NCI-H460 (cell line): ENCODE data around the gene COMMD3. TPM values are rescaled to one million over a fixed set of nuclear protein-coding genes. Genes with fewer than 3 reads are reported as not detected.

Experiments
- DNase-seq: peaks from one replicate; pipeline ENCODE4 v3.0.0-alpha.2; 2016; ENCODE audit warnings: low read depth; ENCODE audit errors: extremely low read depth
- total RNA-seq: library from RNA; depleted of rRNA; stranded (reverse); fragments of >200 nt; shearing (Covaris generic); gene quantifications from 2 replicates; pipeline ENCODE4 v1.2.3, GENCODE V29; 2014

The COMMD3 gene
- total RNA-seq, 1 experiment from 2014 or later: 35.6 TPM

DNA sequence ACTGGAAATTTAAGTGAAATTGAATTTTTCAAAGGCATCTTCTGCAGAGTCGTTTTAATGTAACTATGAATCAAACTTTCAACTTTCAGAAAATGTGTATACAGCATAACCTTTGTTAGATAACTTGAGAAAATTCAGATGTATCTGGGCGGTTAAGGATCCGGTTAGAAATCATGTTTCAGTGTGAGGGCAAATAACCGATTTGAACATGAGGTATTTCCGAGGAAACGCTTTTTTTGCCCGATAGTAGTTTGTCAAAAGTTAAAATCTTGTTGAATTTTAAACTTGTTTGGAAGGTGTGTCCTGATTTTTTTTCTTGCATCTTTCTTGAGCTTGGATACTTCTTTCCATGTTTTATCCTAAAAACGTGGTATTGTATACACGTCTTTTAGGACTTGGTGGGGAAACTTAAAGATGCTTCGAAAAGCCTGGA lies 3.4 kb downstream of the COMMD3 start:
- DNase-seq: no peak

DNA sequence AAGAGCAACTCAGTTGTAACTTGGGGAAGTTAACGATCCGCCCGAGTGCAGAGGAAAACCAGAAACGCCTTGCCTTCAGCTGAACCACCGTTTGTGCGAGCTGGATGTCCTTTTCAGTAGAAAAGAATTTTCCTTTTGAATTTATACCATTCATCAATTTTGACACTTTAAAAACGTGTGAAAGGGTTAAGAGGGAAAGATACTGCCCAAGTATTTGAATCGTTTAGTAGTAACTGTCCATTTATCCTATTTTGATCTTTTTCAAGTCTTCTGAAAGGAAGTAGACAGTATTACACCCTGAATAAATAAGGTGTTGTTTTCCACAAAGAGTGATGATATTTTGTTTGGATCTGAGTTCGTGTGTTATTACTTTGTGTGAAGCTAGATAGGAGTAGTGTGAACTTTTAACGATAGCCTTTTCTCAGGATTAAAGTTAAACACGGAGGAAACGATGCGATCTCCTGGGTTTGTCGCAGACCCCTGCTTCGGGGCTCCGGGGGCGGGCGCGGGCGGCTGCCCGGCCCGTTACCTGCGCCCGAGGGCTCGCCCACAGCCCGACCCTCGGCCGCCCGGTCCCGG lies 3.9 kb downstream of the COMMD3 start:
- no peak for DNase-seq

DNA sequence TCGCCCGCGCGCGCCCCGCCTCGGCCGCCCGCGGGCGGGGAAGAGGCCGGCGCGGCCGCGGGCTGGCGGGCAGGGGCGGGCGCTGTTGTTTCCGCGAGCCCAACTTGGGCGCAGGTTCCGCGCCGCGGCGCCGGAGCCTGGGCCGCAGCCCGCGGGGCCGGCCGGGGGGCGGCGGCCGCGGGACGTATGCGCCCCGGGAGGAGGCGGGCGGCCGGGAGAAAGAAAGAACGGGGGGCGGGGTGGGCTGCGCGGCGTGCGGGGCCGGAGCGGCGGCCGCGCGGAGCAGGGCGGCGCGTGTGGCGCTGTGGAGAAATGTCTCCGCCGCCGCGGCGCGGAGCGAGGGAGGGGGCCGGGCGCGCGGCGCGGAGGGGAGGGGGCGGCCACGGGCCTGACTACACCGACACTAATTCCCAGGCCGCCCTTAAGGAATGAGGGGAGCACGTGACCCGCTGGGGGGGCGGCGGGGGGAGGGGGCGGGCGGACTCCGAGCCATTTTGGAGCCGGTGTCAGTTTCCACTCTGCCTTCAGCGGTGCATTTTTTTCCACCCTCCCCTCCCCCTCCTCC lies 4.5 kb downstream of the COMMD3 start, which contains the start of gene BMI1:
Gene BMI1 (plus strand): TSS at position 509 of the 565 bp plus-strand sequence. CDS start 5,351 bp downstream, outside the sequence.
- DNase-seq: no peak

DNA sequence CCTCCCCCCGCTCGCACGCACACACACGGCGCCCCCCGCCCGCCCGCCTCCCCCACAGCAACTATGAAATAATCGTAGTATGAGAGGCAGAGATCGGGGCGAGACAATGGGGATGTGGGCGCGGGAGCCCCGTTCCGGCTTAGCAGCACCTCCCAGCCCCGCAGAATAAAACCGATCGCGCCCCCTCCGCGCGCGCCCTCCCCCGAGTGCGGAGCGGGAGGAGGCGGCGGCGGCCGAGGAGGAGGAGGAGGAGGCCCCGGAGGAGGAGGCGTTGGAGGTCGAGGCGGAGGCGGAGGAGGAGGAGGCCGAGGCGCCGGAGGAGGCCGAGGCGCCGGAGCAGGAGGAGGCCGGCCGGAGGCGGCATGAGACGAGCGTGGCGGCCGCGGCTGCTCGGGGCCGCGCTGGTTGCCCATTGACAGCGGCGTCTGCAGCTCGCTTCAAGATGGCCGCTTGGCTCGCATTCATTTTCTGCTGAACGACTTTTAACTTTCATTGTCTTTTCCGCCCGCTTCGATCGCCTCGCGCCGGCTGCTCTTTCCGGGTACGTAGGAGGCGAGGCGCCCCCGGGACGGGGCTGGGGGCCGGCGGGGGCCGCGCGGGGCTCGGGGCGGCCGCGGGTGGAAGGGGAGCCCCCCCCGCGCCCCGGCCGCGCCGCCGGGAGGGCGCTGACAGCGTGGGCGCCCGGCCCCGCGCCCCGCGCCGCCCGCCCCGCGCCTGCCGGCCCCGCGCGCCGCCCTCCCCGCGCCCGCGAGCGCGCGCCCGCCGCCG lies 5.2 kb downstream of the COMMD3 start:
- DNase-seq: no peak

DNA sequence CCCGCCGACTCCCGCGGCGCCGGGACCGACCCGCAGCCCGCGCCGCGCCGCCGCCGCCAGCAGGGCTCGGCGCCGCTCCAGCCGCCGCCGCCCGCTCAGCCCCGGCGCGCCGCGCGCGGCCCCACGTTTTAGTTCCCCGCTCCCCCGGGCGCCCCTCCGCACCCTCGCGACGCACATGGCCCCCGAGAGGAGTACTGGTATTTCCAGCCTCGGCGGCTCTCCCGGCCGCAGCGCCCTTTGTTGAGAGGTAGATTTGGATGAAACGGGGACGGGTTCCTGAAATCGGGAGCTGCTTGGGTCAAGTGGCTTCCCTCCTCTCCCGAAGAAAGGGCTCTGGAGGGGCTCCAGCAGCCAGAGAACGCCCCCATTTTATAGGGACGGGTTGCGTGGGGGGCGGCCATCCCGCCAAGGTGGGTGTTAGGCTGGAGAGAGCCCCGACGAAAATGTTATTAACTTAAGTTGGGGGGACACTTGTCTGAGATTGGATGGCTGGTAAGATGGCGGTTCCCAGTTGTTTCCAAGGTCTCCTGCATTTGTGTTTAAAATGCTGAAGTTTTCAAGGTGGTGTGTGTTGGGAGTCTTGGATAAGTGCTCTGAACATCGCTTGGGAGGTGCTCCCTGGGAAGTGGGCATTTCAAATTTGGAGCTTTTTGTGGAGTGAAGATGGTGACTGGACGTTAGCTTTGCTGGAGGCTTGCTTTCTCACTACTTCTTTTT lies 5.9 kb downstream of the COMMD3 start:
- DNase-seq: no peak

DNA sequence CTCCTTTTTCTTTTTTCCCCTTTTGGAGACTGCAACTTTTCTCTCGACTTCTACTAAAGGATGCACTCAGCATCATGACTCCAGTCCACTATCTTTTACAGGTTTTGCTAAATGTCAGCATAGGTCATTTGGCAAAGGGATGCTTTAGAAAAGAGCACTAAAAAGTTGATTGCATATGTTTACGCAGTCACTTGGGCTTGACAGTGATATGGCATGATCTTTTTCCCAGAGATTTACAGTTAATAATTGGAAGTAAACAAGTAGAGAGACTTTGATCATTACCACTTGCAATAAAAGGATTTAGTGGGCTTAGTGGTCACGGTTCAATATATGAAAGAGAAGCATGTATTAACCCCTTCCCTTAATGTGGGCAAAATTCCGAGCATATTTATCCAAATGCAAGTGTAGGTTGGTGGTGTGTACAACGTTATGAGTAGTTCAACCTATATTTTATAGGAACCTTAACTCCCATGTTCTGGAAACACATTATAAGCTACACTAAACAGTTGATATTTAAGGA lies 6.5 kb downstream of the COMMD3 start:
- no peak for DNase-seq

DNA sequence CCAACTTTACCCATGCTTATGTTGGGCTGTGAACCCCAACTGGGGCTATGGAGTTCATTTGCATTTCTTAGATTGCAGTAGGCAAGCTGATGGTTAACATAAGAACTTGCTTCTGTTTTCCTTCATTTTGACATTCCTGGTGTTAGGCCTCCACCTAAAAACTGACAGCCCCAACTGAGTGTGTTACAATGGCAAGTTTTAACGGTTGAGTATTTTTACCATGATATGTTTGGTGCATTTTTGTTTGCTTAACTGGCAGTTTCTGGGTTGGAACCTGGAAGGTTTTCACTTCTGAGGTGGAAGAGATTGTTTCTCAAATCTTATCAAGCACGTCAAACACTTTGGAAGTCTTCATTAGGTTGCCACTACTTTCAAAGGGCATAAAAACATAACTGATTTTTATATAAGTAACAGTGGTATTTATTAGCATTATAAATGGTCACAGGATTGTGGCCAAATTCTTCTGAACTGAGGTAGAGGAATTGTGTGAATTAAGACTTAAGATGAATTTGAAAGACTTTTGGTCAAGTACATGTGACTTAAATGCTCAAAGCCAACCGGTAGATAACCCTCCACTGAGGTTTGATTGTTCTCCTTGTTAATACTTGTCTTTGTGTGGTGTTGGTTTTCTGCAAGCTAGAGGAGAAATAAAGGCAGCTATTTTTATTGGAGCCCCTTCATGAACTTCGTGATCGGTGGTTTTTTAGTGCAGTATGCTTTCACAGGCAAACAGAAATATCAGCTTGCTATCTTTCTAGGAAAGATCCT lies 7.5 kb downstream of the COMMD3 start:
- no peak for DNase-seq

DNA sequence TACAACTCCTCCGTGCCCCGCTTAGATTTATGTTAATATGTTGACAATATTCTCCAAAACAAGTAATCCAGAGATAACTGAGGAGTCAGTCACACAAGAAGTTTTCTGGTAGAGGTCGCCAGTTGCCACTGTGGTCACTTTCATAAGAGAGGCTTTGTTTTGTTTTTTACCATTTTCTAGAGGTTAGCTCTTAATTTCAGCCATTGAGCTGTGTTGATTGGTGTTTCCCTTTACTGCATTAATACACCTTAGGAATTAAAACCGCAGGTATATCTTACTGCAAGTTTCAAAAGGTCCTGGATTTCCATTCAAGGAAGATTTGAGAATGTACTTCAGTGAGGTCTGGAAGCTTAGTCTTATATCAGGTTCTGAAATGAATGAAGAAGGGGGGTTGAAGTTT lies 8.2 kb downstream of the COMMD3 start:
- DNase-seq: no peak

DNA sequence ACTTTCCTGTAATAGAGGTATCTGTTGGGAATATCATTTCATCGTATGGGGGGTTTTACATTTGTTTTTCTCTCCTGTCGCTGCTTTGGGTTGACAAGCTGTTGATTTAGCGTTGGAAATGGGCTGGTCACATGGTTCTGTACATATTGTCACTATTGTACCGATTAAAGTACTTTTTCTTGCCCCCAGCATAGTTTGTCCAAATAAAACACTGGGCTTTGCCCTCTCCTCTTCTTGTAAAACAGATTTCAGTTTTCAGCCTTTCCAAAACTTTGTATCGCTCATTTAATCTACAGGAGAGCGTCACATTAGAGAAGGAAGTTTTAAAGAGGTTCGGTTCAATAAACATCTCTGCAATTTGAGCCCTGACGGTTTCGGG lies 8.7 kb downstream of the COMMD3 start:
- no peak for DNase-seq

DNA sequence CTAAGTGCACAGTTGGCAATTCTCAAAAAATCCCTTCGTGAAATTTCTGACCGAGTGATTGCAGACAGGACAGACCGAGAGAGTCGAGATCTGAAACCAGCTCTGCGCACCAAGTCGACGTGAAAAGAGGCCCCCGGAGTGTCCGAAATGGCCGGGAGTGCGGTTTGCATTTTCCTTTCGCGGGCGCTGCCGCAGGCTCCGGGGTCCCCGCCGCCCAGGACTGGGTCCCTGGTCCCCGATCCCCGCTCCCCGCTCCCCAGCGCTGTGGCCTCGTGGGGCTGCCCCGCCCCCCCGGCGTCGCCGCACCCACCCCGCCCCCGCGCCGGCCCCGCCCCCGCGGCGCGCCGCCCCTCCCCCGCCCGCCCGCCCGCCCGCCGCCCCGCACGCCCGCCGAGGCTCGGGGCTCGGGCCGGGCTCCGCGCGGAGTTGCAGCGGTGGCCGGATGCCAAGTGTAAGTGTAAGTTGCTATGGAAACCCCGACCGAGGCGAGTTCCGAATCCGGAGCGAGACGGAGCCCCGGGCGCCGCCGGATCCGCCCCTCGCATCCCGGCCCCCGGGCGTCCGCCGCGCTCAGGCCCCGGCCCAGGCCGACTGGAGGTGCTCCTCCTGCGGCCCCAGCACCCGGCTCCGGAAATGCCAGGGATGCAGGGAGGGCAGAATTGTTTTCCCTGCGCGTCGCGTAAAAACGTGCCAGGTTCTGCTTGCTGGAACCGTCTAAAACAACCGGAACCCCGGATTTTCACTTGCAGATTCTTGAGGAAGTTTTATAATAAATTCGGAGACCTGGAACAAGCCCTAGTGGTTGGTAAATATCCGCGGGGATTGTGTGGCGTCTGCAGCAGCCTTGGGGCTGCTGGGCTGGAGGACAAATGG lies 9.3 kb downstream of the COMMD3 start:
- DNase-seq: no peak

DNA sequence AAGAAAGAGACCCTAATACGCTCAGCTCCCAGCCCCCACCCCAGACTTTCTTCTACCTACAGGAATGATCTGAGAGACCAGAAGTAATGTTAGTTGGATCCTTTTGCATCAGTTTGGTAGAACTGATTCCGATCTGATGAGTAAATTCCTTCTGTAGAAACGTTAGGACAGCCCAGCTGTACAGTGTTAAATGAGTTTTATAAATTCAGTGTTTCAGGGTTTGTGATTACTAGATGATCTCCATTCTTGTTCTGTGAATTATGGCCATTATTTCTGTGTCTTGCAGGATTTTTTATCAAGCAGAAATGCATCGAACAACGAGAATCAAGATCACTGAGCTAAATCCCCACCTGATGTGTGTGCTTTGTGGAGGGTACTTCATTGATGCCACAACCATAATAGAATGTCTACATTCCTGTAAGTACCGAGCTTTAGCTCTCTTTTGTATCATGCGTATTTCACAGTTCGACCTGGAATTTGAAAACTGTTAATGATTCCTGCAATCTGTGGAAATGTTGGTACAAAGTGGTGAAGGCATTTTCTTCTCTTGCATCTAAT lies 10.0 kb downstream of the COMMD3 start:
- no peak for DNase-seq

DNA sequence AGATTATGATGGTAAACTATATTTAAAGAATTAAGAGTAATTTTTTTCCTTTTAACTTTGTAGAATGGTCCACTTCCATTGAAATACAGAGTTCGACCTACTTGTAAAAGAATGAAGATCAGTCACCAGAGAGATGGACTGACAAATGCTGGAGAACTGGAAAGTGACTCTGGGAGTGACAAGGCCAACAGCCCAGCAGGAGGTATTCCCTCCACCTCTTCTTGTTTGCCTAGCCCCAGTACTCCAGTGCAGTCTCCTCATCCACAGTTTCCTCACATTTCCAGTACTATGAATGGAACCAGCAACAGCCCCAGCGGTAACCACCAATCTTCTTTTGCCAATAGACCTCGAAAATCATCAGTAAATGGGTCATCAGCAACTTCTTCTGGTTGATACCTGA lies 13.0 kb downstream of the COMMD3 start:
- DNase-seq: no peak

DNA sequence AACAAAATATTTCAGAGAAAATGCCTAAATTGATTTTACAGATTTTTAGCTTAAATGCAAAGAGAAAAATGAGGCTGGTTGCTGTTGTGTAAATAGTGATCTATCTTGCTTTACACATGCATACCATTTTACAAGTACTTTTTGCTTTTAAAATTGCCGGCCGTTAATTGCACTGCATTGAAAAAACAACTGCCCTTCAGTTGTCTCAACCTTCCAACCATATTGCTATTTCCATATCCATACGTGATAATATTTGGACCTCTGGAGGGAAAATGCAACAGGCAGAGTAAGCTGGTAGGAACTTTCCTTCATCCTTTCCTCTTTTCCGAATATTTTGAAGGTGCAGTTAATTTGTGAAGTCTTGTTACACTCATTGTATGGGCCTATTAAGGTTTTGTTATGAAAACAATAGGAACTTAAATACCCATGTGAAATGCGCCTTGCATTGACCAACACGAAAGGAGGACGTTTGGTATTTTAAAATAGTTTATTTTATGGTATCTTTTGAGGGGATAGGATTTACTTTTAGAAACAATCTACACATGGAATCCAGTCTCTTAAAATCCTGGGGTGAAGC lies 16.0 kb downstream of the COMMD3 start:
- DNase-seq: no peak

DNA sequence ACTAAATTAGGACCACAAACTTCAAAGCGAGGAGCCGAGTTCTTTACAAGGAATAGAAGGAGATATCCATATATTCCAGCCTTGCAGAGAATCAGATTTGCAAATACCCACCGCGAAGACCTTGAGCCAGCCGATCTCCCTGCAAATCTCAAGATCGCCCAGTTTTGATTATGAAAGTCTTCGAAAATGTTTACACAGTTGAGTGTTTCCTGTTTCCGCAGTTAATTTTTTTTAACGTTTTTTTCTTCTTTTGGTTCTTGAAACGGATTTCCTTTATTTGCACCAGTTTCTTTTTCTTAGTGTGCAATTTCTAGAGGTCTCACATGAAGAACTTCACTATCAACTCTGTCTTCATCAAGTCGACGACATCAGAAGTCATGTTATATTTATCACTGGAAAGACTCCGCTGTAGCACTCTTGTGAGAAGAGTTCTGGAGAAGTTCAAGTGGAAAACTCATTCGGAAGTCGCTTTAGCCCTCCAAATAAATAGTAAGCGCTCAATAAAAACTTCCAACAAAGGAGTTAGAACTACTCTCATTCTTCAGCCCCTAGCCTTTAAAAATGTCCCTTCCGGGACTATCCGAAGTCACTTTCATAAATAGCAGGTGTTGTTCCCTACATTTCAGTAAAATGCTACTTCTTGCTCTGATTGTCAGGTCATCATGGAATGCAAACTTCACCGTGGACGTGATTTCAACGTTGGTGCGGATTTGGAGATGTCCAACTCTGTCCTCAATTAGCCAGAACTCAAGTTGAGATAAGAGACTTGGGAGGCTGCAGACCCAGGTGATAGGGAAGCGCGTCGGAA lies 17.2 kb downstream of the COMMD3 start:
- DNase-seq: no peak

DNA sequence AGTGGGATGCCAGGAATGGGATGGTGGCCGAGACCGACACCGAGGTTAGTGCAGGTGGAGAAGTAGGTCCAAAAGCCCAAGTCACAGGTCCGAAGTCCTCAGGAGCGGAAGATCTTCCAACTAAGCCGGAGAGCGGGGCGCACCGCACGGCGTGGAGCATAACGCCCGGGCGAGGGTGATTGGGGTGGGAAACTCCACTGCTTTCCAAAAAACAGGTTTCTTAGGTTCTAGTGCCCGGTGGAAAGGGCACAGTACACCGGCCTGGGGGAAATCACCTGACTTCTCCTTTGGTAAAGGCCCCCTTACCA lies 17.7 kb downstream of the COMMD3 start:
- DNase-seq: no peak

DNA sequence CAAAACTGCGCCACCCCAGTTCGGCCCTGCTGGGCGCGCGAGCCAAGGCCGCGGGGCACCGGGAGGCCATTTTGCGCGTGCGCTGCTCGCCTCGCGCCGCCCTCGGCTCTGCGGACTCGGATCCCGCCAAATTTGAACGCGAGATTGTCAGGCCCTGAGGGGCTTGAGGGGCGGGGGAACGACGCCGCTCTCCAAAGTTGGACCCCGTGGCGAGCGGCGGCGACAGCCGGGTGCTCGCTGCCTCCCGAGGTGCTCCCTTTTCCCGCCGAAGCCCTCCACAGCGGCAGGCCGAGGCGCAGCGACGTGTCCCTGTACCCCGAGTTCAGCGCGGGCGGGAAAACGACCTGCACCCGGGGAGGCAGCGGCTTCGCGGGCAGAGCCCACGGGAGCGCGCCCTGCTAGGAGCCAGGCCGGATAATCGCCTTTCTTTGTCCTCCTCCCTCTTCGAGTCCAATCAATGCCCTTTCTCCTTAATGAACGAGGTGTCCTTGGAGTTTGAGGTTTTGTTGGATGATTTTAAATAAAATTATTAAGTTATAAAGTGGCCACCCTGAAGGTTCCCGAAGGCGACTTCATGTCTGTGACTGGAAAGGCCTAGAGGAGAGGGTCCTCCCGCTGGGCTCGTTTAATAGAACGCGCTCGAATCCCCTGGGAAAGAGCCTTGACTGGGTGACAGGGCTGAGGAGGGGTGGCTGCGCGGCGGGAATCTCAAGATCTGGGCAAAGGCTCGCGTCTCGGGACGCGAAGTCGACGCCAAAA lies 18.4 kb downstream of the COMMD3 start:
- DNase-seq: no peak

DNA sequence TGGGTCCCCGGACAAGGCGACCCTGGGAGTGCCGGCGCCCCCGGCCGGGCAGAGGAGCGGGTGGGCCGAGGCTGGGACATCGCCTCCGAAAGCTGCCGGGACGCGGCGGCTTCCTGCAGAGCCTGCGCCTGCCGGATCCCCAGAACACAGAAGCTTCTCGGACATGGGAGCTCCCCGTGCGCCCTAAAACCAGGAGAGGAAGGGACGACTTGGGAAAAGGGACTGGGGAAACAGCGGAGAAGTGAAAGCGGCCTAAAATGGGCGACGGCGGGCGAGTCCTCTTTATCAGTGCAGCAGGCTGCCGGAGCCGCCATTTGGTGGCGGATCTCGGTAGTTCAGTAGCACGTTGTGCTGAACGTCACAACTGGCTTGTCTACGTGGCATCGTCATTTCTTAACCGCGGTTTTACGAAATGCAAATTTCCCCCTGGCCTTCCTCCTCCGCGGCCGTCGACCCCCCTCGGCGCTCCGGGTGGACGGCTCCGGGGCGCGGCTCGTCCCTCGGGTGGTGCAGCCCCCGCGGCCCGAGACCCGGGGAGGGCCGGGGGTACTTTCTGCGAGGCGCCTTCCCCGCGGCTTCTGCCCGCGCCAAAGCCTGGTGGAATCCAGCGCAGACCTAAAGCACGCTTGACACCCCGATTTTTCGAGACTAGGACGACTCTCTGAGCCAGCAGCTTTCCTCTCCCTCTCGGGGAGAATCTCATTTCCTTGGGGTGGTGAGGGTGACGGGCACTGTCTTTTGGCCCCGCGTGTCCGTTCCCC lies 19.2 kb downstream of the COMMD3 start:
- DNase-seq: no peak
